HG03095 (cell line): Measurements from ENCODE around the gene ZNF593OS.

Experiments used
- ATAC-seq: cut with Tn5 transposase; IDR thresholded peaks from one replicate; pipeline ENCODE4 v1.9.1; 2021; ENCODE audit warnings: moderate library complexity; ENCODE audit not compliant: unreplicated experiment

ZNF593OS gene

DNA sequence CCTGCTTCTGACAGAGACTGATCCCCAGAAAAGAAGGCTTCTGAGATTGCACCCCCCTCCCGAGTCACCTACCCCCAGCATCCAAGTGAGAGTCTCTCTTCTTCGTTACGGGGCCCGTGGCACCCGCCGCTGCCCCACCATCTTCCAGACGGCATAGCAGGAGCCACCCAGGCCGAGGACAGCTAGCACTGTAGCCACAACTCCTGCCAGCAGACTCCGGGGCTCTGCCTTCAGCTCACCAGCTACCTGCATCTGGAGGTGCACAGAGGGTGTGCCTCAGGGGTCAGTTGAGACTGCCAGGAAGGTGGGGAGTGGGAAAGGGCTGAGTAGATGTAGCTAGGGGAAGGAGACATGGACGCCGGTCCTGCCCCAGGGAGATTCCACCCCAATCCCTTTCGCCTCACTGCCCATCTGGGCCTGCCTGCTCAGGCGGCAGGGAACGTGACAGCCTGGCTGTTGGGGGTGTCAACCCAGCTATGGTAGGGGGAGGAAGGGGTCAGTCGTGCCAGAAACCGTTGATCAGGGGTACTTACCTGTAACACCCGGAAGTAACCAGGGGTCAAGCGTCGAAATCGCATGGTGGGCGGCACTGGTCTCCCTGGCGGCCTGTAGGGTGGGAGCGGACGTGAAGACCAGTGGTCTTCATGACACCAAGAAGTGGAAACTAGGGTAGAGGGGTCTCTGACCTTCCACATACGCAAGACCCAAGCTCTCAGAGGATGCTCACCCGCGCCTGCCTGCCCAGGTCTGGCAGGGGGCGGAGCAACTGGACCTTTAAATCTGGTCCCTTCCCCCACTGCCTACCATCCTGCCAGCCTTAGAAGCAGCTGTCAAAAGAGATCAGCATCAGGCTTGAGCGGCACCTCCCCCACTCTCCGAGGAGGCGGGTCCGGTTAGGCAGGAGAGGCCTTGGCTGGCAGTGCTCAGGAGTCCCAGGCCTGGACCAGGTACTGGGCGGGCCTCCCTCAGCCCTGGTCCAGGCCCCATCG is at the start of gene ZNF593OS:
ZNF593OS (minus strand) TSS at position 749 of the 989 bp plus-strand sequence; CDS start at position 578, 171 bp downstream.
- no peak for ATAC-seq

DNA sequence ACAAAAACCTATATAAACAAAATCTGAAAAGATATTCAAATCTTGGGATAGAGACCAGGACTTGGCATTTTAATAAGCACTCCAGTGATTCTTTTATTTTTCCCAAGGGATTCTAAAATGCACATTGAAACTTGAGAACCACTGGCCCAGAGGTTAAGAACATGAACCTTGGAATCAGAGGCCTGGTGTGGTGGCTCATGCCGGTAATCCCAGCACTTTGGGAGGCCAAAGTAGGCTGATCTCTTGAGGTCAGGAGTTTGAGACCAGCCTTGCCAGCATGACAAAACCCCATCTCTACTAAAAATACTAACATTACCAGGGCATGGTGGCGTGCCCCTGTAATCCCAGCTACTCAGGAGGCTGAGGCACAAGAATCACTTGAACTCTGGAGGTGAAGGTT is 49.5 kb upstream of the ZNF593OS start:
- ATAC-seq, result no peak

DNA sequence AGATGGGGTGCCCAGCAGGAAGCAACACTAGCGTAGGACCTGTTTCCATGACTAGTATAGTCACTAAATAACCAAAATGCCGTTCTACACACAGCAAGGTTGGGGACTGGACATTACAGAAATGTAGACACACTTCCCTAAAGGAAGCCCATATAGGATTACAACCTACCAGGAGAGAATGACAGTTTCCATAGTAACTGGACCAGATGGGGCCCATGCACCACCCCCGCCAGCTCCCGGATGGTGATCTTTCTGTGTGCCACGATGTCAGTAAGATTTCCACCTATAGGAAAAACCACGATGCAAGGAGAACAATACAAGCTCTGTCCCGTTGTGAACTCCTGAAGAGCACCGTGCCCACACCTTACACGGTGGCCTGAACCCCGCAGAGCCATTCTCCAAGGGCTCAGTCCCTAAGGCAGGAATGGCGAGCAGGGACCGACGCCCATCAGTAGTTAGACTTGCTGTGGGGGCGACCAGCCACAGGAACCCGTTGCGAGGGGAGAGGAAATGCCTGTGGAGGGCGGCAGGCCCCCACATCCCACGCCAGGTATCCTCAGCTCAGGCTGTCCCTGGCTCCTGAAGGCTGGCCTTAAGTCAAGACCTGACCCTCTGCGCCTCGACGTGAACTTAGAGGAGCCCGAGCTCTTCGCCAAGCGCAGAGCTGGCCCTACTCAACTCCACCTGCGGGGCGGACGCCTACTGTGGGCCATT is 48.7 kb upstream of the ZNF593OS start:
- no peak for ATAC-seq

DNA sequence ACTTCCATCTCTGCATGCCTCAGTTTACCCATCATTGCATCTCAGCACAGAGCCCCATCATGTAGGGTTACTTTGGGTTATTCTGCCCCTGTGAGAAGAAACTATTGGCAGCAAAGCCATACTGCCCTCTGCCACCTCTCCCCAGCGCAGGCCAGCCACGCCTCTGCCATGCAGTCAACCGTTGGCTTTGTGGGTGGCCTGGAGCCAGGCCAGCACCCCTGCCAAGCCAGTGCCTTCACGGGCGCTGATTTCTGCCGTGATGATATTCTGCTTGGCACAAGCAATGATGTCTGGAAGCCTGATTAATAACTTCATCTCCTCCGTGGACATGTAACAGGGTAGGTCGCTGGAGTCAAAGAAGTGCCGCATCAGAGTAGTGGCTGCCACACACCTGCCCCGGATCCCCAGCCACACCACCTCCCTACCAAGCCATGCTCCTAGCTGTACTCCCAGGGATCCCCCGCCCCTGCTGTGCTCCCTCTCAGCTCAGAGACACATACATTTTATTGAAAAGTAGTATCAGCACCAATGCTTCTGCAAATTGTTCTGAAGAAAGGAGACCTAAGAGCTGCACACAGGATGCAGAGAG is 47.4 kb upstream of the ZNF593OS start:
- no peak for ATAC-seq

DNA sequence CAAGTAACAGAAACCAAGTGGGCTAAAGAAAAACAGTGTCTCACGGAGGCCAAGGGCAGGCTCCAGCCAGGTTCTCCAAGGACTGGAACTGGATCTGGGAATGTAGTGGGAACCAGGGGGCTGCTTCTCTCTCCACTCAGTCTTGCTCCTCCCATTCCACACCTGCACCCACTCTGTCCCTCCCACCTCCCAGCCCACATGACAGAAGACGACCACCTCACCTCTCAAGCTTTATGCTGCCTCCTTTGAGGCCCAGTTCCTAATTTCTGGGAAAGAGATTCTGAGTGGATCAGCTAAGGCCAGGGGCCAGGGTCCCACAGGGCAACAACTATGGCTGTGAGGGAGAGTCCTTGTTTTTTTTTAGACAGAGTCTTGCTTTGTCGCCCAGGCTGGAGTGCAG is 43.6 kb upstream of the ZNF593OS start:
- ATAC-seq, result no peak

DNA sequence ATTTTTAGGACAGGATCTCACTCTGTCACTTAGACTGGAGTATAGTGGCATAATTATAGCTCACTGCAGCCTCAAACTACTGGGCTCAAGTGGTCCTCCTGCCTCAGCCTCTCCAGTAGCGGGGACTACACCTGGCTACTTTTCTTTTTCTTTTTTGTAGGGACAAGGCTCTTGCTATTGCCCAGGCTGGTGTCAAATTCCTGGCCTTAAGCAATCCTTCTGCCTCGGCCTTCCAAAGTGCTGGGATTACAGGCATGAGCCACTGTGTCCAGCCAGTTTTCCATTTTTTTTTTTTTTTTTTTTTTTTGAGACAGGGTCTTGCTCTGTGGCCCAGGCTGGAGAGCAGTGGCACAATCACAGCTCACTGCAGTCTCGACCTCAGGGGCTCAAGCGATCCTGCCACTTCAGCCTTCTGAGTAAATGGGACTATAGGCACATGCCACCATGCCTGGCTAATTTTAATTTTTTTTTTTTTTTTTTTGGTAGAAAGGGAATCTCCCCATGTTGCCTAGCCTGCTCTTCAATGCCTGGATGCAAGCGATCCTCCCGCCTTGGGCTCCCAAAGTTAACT is 41.8 kb upstream of the ZNF593OS start:
- no peak for ATAC-seq

DNA sequence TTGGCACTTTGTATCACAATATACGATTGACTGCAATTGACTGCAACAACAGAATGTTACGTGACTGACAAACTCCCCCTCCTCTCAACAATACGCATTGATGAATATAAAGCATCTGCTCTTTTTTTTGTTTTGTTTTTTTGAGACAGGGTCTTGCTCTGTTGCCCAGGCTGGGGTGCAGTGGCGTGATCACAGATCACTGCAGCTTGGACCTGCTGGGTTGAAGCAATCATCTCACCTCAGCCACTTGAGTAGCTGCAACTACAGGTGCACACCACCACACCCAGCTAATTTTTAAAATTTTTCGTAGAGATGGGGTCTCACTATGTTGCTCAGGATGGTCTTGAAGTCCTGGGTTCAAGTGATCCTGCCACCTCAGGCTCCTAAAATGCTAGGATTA is 41.1 kb upstream of the ZNF593OS start:
- no peak for ATAC-seq

DNA sequence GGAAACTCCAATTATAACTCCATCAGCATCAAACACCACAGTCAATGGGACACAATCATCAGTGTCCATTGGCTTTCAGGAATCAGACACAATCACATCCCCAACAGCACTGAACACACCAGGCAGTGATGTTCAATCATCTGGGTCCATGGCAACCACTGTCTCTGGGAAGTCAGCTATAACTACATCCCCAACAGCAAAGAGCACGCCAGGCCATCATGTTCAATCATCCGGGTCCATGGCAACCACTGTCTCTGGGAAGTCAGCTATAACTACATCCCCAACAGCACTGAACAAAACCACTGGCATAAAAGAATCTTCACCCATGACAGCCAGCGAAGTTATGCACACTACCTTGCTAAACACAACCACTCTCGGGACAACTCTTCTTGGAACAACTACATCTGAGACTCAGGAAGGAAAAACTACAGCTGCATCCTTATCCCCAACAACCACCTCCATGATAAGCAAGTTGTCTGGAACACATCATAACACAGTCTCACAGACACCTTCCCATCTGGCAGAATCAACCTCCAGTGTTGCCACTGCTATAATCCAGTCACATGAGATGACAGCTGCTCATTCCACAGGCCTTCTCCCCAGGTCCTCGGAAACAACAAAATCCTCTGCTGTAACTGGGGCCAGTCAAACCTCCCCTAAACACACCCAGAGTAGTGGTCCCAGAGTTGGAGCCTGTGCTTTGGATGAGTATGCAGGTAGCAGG is 38.7 kb upstream of the ZNF593OS start:
- ATAC-seq, result no peak

DNA sequence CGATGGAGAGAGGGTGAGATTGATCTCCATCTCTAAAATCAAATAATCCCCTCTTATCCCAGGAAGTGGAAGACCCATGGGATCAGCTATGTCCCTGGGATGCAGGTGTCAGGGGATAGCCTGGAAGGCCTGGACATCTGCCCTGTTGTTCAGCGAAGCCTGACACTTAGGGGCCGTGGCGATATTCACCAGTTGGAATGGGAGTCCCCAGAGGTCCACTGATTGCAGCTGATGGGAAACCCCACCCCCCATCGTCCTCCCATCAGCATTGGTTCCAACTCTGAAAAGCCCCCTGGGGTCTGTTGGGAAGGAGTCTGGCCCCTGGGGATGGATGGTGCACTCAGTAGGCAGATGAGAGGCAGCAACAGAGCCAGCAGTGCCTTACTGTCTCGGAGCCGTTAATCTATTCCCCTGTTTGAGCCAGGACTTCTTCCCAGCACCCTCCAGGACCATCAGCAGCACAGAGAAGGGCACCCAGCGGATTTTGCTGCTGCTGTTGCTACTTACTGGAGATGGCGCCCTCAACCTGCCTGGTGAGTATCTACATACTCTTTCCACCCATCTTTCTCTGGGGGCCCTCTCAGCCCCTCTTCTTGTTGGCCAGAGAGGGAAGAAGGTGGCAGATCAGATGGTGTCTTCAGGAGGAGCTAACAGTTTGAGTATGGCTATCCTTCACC is 32.1 kb upstream of the ZNF593OS start:
- ATAC-seq, result no peak

DNA sequence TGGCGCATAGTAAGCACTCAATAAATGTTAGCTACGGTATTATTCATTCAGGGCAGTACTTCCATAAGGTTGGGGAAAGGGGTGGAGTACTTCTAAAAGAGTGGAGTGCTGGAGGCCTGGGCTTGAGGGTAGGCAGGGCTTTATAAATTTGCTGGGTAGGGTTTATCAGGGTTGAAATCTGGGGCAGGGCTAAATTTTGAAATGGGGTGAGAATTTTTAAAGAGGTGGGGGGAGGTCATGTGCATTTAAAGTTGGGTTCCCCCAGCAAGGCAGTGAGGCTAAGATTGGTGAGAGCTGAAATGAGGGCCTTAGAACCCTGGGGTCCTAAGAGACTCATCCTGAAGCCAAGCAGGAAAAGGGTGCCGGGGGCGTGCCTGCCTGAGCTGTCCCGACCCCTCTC is 28.8 kb upstream of the ZNF593OS start:
- ATAC-seq, result no peak

DNA sequence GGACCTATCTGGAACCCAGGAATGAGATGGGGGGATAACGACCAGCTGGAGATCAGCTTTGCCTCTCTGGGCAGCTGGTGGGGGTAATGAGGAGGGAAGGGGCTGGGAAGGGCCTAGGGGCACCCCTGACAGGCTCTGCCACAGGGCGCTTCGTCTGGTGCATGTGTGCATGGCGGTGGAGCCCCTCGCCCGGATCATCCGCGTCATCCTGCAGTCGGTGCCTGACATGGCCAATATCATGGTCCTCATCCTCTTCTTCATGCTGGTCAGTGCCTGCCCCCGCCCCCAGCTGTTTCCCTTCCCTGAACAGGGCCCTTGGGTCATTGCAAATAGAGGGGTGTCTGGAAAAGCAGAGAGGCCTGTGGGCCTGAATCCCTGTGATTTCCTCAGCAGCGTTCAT is 26.2 kb upstream of the ZNF593OS start:
- ATAC-seq, result no peak

DNA sequence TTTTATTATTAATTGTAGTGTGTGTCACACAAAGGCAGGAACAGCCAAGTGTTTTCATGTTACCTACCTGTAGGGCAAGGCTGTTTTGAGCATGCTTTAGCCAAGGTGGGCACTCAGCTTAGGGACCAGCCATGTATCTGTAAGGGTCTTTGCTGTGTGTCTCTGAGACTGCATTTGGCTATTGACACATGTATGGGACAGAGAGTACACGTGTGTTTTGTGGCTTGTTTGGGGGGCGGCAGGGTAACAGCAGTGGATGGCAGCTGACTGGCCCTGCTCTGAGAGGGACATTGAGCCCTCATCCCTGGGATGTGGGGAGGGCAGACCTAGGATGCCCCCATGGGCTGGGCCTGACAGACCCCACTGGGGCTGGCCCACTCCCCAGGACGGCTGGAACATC is 25.7 kb upstream of the ZNF593OS start:
- no peak for ATAC-seq

DNA sequence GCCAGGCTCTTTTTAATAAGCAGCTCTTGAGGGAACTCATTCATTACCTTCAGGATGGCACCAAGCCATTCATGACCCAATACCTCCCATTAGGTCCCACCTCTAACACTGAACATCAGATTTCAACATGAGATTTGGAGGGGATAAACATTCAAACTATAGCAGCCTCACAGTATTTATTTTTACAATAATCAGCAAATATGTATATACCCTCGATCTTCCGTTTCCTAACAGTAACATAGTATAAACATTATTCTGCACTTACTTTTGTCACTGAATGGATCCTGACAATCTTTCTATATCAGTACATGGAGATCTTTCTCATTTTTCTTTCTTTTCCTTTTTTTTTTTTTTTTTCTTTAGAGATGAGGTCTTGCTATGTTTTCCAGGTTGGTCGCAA is 24.2 kb upstream of the ZNF593OS start:
- ATAC-seq, result no peak

DNA sequence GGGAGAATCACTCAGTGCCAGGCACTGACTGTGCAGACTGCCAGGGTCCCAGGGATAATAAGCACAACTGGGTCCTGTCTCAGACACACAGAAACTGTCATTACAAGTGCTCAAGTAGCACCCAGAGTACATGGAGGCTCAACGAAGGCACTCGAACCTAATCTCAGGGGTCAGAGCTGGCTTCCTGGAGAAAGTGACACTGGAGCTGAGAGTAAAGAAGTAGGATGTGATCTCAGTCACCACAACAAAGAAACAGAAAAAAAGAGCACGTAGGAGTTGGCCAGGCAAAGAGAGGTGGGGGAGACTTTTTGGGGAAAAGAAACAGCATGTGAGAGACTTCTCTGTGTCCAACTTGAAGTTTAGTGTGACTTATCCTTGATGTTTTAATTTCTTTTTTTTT is 20.1 kb upstream of the ZNF593OS start:
- no peak for ATAC-seq

DNA sequence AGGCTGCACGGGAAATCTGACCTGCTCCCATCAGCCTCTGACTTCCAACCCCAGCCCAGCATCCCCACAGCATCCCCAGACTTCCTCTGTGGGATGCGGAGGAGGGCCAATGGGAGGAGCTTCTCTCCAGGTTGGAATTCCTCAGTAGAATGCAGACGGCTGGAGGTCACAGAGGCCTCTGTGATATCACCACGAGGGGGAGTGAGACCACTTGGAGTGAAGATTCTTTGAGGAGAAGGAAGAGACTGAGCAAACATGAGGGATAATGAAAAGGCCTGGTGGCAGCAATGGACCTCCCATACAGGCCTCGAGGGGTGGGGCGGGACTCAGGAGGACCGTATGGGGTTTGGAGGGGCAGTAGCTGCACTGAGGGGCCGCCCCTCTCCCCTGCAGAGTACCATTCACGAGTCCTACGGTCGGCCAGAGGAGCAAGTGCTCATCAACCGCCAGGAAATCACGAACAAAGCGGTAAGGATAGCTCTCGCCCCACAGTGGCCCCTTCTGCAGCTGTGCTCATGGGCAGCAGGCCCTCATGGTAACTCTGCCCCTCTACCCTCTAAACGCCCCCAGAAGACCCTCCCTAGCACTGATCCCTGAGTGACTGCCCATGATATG is 18.8 kb upstream of the ZNF593OS start, which contains the start of gene CATSPER4:
CATSPER4 (plus strand) TSS at position 230 of the 615 bp plus-strand sequence; CDS start at position 256, 26 bp downstream.
- no peak for ATAC-seq

DNA sequence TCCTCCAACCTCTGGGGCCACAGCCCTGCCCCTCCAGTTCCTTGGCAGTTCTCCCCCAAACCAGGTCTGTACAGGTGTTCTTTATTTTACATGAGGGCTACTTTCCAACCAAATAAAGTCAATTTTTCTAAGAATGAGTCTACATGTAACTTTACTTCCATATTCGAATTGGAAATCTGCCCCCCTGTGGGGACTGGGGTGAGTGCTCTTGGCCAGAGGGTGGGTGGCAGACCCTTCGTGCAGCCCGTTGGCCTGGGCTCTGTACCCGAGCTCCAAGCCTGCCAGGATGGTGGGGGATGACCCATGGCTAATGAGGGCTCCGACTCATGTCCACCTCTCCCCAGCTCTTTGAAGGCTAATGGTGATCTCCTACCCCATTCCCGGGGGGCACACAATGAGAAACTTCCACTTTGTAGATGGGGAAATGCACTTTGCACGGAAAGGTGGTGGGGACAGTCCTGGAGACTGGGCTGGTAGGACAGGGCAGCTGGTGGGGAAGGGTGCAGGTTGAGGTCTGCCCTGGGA is 18.2 kb upstream of the ZNF593OS start:
- ATAC-seq, result no peak

DNA sequence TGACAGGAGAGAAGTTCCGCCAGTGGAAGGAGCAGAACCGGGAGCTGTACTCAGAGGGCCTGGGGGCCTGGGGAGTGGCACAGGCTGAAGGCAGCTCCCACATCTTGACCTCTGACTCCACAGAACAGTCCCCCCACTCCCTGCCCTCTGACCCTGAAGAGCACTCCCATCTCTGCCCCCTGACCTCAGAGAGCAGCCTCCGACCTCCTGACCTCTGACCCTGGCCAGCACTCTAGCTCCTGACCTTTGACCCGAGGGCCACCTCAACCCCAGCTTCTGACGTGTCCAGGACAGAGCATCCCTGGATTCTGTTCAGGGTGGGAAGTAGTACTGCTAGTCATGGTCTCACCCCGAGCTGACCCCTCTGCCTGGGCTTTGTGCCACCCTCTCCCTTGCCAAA is 17.7 kb upstream of the ZNF593OS start:
- no peak for ATAC-seq

DNA sequence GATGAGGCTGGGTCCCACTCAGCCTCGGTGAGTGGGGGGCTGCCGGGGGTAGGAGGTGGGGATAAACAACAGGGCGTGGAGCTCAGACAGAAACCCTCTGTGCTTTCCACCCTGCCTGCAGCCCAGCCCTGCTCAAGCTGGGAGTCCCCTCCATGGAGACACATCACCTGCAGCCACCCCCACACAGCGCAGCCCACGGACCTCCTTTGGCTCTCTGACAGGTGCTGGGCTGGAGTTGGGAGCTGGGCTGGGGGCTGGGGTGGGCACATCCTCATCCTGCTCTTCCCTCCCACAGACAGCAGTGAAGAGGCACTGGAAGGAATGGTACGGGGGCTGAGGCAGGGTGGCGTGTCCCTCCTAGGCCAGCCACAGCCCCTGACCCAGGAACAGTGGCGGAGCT is 16.8 kb upstream of the ZNF593OS start:
- ATAC-seq, result no peak

DNA sequence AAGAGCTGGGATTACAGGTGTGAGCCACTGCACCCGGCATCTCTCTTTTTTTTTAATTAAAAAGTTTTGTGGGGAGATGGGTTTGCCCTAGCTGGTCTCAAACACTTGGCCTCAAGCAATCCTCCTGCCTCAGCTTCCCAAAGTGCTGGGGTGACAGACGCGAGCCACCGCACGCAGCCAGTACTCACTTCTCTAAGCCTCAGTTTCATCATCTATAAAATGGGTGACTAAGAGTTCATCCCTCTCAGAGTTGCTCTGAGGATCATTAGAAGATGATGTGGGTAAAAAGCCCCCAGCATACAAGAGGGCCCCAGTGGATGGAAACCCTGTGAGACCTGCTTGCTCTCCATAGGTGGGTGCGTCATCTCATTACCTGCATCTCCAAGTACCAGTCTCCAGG is 16.2 kb upstream of the ZNF593OS start:
- ATAC-seq, result no peak
